GM19324 (cell line): ENCODE results near the gene AGO1.

ENCODE experiments used
- ATAC-seq: cut with Tn5 transposase; IDR thresholded peaks from one replicate; pipeline ENCODE4 v1.9.1; 2021; ENCODE audit warnings: mild to moderate bottlenecking, moderate library complexity; ENCODE audit not compliant: unreplicated experiment, low FRiP score

AGO1 gene

GRCh38 chr1:35882945-35883634 is at the start of gene AGO1:
Gene AGO1, plus strand, starts transcription at chr1:35883209. Its CDS starts 213 bp downstream, at chr1:35883422.
- peak; percentile 90 for ATAC-seq

GRCh38 chr1:35833395-35833794 is 49.6 kb upstream of the AGO1 start:
- ATAC-seq = no peak

- no peak for ATAC-seq
Measured at GRCh38 chr1:35834218-35834617, 48.8 kb upstream of the AGO1 start.

GRCh38 chr1:35835398-35835797 is 47.6 kb upstream of the AGO1 start:
- no peak for ATAC-seq

- ATAC-seq = no peak
Measured at GRCh38 chr1:35836734-35837133, 46.3 kb upstream of the AGO1 start.

GRCh38 chr1:35838693-35839245 is 44.2 kb upstream of the AGO1 start:
- no peak for ATAC-seq

GRCh38 chr1:35844826-35845225 is 38.2 kb upstream of the AGO1 start:
- ATAC-seq = no peak

- no peak for ATAC-seq
Measured at GRCh38 chr1:35845766-35846165, 37.2 kb upstream of the AGO1 start.

GRCh38 chr1:35847935-35848565 is 35.0 kb upstream of the AGO1 start:
- no peak for ATAC-seq

- ATAC-seq = no peak
Measured at GRCh38 chr1:35850051-35850450, 33.0 kb upstream of the AGO1 start.

GRCh38 chr1:35850716-35851115 is 32.3 kb upstream of the AGO1 start:
- no peak for ATAC-seq

- no peak for ATAC-seq
Measured at GRCh38 chr1:35851132-35851869, 31.7 kb upstream of the AGO1 start.

- no peak for ATAC-seq
Measured at GRCh38 chr1:35852241-35852640, 30.8 kb upstream of the AGO1 start.

- no peak for ATAC-seq
Measured at GRCh38 chr1:35854989-35855700, 27.9 kb upstream of the AGO1 start.

GRCh38 chr1:35856964-35857363 is 26.0 kb upstream of the AGO1 start:
- ATAC-seq = no peak

- no peak for ATAC-seq
Measured at GRCh38 chr1:35857830-35858229, 25.2 kb upstream of the AGO1 start.

- no peak for ATAC-seq
Measured at GRCh38 chr1:35860696-35861095, 22.3 kb upstream of the AGO1 start.

GRCh38 chr1:35863136-35863535 is 19.9 kb upstream of the AGO1 start:
- ATAC-seq = no peak

GRCh38 chr1:35863881-35864625 is 19.0 kb upstream of the AGO1 start:
- no peak for ATAC-seq

GRCh38 chr1:35864813-35865212 is 18.2 kb upstream of the AGO1 start:
- no peak for ATAC-seq
